Neural cell (in vitro differentiated cells): ENCODE results near the gene PHF10.

Source experiments
- CTCF ChIP-seq: fragments of 450-650 bp; IDR thresholded peaks from 2 replicates; pipeline ENCODE4 v1.5.1; 2014; ENCODE audit warnings: antibody characterized with exemption, mild to moderate bottlenecking, moderate library complexity; ENCODE audit not compliant: poor library complexity, severe bottlenecking
- EZH2 ChIP-seq: fragments of 200-600, 300-800 bp; shearing (Covaris generic), sonication (generic); IDR thresholded peaks from 2 replicates; pipeline ENCODE4 v1.6.1; 2014; ENCODE audit warnings: antibody characterized with exemption, low read length, borderline replicate concordance, mild to moderate bottlenecking; ENCODE audit not compliant: insufficient read depth, poor library complexity, severe bottlenecking
- POLR2AphosphoS5 ChIP-seq: IDR thresholded peaks from 2 replicates; pipeline ENCODE4 v1.6.1; 2012
- RAD21 ChIP-seq: fragments of 450-650 bp; conservative IDR thresholded peaks from 2 replicates; pipeline ENCODE4 v1.6.1; 2014; ENCODE audit warnings: antibody characterized with exemption, mild to moderate bottlenecking, moderate library complexity

- TF ChIP-seq EZH2: no peak
- no peak for TF ChIP-seq CTCF
- TF ChIP-seq POLR2AphosphoS5: no peak
- TF ChIP-seq RAD21: no peak
These were observed 33.0 kb downstream of the PHF10 start for GRCh38 chr6:169691260-169691659.
